Stimulated activated CD8-positive, alpha-beta memory T cell treated with anti-CD3 and anti-CD28 coated beads, Interleukin-7, amount 100 ng/mL, for 48 hours (primary cell): Measurements from ENCODE around the gene PDGFA.
"Not testable (repeated sequence)": the region's sequence is repeated elsewhere in the genome, so short reads cannot be mapped to it uniquely, and the experiment has no call there.

Source experiments
- DNase-seq, 2 donors: peaks; one replicate each; pipeline ENCODE4 v3.0.0-alpha.2; 2020; ENCODE audit warnings: low read depth in 1 of 2; ENCODE audit errors: extremely low read depth in 1 of 2

Gene PDGFA

GRCh38 chr7:552151-552867 lies 32.7 kb upstream of the PDGFA start:
- not testable (repeated sequence) for DNase-seq

DNA sequence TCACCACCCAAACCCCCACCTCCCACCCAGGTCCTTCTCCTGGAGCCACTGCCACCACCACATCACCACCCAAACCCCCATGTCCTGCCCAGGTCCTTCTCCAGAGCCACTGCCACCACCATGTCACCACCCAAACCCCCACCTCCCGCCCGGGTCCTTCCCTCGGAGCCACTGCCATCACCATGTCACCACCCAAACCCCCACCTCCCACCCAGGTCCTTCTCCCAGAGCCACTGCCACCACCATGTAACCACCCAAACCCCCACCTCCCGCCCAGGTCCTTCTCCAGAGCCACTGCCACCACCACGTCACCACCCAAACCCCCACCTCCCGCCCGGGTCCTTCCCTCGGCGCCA lies 31.9 kb upstream of the PDGFA start:
- not testable (repeated sequence) for DNase-seq

DNA sequence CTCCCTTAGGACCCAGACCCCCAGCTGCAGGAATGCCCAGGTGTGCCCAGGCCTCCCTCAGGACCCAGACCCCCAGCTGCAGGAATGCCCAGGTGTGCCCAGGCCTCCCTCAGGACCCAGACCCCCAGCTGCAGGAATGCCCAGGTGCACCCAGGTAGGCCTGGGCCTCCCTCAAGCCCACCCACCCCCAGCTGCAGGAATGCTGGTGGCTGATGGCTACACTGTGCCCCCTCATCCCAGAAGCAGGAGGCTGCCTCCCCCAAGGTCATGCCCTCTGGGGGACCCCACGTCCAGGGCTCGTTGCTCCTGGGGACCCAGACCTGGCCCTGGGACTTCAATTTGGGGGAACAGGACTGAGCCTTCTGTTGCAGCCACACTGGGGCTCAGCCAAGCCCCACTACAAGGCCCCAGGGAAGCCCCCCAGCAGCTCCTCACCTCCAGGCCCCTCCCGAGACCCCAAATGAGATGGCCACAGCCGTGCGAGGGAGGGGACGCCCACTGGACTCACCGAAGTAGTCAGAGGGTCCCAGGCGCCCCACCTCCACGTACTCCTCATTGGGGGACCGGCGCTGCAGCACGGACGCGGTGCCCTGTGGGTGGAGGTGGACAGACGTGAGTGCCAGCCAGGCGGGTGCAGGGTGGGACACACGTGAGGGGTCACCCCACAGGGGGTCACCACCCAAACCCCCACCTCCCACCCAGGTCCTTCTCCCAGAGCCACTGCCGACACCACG lies 31.4 kb upstream of the PDGFA start:
- DNase-seq, result no peak

DNA sequence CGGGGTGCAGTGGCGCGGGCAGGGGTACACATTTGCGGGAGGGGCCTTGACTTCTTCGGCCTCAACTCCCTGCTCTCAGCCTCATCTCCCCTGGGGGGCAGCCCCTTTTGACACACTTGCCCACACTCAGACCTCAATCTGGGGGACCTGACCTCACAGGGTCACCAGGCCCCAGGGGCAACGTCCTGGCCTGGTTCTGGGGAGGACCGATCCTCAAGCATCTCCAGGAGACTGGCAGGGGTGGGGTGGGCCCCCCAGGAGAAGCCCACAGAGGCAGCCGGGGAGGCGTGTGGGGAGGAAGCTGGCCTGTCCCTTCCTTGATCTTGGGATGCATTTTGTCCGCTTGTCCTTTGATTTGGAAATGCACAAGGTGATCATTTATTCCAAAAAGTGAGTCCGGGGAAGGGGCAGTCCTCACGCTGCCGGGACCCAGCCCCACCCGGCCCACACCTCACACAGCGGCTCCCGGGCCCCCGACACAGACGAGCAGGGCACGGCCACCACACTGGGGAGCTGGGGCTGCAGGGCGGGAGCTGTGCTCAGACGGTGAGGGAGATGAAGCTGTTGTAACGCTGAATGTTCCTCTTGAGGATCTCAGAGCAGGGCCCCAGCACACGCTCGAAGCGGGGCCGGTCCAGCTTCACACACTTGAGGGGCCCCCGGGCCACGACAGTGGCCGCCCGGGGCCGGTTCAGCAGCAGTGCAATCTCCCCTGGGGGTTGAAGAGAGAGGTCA lies 30.4 kb upstream of the PDGFA start:
- no peak for DNase-seq

DNA sequence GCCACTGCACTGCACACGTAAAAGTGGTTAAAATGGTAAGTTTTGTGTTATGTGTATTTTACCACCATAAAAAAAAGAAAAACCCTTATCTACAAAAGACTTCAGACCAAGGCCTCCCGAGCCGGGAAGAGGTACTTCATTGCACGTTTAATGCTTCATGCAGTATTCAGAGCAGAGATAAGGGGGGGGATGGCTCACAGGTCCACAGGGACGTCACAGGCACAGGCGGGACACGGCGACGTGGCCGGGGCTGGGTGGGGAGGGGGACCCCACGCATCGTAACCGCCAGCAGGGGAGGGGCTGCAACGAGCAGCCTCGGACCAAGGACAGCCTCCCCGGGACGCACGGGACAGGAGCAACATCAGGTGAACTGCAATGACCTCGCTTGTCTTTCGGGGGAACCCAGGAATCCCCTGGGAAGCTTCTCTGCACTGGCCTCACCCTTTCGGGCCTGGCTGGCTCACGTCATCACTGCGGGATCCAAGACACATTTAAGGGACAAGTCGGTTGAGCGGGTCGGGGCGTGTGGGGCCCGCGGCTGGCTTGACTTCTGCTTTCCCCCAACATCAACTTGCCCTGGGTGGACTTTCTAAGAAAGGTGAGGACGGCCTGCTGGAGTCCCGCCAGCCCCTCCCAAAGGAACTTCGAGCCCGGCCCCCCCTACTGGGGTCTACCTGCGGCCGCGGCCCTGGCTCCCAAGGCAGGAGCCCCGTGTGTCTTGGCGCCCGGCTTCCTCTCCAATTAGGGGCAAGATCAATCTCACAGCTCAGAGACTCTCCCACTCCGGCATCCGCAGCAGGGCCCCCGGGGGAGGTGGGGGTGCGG lies 29.6 kb upstream of the PDGFA start:
- DNase-seq, result no peak

- DNase-seq, result no peak
These were observed 28.8 kb upstream of the PDGFA start for GRCh38 chr7:548401-548800.

DNA sequence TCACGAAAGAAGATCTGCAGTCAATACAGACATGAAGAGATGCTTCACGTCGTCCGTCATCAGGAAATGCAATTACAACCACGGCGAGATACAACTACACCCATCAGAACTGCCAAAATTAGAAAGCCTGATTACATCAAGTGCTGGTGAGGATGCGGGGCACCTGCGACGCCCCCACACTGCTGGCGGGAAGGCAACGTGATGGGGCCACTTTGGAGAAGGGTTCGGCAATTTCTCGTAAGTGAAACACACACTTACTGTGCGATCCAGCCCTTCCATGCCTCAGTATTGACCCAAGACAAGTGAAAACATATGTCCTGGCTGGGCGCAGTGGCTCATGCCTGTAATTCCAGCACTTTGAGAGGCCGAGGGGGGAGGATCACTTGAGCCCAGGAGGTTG lies 25.8 kb upstream of the PDGFA start:
- no peak for DNase-seq

- DNase-seq, result no peak
These were observed 24.9 kb upstream of the PDGFA start for GRCh38 chr7:544338-545221.

DNA sequence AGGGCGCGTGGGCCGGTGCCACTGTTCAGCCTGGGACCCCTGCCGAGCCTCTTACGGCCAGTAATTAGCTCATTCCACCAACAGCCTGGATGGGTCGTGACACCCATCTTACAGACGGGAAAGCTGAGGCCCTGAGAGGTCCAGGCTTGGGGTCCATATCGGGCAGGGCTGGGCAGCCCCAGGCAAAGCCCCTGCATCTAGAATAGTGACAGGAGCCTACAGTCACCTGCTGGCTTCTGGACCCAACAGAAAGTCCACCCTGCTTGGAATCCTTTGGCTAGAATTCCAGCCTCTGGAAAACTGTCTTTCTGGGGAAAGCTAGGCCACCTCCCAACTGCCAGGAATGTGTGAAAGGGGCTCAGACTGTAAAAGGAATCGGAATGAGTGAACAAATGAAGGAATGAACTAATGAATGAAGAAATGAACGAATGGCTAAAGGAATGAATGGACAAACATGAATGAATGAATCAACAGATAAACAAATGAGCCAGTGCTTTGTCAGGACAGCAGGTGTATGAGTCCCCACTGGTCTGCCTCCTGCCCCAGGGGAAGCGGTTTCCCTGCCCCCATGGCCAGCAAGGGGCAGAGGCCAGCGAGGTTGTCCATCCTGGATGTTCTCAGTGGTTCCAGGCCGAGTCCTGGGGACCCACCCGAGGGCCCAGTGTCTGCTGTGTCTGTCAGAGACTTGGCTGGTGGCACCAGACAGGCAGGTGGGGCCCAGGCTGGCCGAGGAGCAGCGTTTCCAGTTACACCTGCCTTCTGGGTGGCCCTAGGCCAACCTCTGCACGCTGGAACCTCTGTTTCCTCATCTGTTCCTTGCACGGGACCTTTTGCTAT lies 24.1 kb upstream of the PDGFA start:
- DNase-seq, result no peak

GRCh38 chr7:542713-543500 lies 23.3 kb upstream of the PDGFA start:
- peak in 1 of 2 donors; percentile 39 for DNase-seq

DNA sequence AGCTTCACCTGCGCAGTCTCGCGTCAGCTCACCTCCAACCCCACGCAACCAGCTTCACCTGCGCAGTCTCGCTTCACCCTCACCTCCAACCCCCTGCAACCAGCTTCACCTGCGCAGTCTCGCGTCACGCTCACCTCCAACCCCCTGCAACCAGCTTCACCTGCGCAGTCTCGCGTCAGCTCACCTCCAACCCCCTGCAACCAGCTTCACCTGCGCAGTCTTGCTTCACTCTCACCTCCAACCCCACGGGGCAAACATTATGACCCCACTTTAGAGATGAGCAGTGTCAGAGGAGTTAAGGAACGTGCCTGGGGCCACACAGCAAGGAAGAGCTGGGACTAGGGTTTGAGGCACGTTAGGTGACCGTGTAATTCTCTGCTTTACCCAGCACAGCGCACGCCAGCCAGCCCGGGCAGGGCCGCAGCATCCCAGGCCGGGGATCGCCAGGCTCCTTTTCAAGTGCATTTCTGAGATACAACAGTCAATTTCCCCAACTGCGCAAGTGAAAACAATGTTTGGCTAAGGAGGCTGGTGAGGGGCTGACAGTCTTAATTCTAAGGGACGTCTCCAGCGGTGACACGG lies 22.6 kb upstream of the PDGFA start:
- DNase-seq, result no peak

GRCh38 chr7:541661-542060 lies 22.0 kb upstream of the PDGFA start:
- DNase-seq, result no peak

- no peak for DNase-seq
These were observed 21.4 kb upstream of the PDGFA start for GRCh38 chr7:540997-541396.

- no peak for DNase-seq
These were observed 20.9 kb upstream of the PDGFA start for GRCh38 chr7:540579-540978.

- no peak for DNase-seq
These were observed 20.2 kb upstream of the PDGFA start for GRCh38 chr7:539731-540411.

DNA sequence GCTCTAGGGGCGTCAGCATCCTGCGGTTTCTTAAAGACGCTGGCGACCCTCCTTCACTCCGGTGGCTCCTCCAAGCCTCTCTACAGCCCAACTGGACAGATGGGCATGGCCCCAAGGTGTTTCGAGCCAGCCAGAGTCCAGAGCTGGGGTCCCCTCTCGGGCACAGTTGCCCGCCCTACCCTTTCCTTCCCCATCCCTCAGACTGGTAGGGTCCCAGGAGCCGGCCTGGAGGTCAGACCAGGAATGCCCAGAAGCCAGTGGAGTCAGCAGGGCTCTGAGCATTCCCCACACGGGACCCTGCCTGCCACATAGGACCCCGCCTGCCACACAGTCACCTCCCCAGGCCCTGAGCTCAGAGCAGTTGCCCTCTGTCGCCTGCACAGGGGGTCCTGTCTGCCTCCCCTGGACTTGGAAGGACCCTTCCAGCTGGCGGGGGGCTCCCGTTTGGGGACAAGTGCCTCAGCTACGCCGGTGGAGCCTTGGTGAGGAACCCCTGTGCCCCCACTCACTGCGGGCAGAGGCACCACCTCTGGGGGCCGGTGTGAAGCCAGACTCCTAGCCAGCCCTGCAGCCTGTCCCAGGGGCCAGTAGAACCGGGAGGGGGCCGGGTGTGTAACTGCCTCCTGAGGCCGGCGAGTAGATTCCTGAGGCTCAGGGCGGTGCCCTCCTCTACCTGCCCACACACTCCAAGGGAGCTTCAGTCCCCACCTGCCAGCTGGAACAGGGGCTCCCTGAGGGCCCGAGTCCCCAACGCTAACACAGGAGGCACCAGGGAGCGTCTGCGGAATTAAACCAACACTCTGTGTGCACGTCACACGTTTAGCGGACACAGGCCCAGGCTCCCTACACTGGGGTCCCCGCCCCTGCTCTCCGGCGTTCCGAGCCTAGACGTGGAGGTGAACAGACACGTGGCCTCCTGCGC lies 19.4 kb upstream of the PDGFA start:
- DNase-seq, result no peak
